Fibroblast of skin of right quadriceps (primary cell): ENCODE data around the gene TTLL10.

ENCODE experiments used
- DNase-seq: peaks from one replicate; pipeline ENCODE4 v3.0.0-alpha.2; 2013

The TTLL10 gene

GRCh38 chr1:1157914-1158710, 15.6 kb upstream of the TTLL10 start:
- peak; percentile 15 for DNase-seq

GRCh38 chr1:1160281-1160930, 13.3 kb upstream of the TTLL10 start:
- no peak for DNase-seq

- DNase-seq, result no peak
Measured at GRCh38 chr1:1161078-1161682, 12.5 kb upstream of the TTLL10 start.

GRCh38 chr1:1161683-1162079, 12.0 kb upstream of the TTLL10 start:
- DNase-seq, result no peak

- no peak for DNase-seq
Measured at GRCh38 chr1:1162597-1163537, 10.8 kb upstream of the TTLL10 start.

- DNase-seq, result no peak
Measured at GRCh38 chr1:1163538-1164070, 10.1 kb upstream of the TTLL10 start.

GRCh38 chr1:1164361-1164700, 9.3 kb upstream of the TTLL10 start:
- DNase-seq, result no peak

- DNase-seq, result no peak
Measured at GRCh38 chr1:1164701-1165451, 8.8 kb upstream of the TTLL10 start.

GRCh38 chr1:1165485-1165884, 8.2 kb upstream of the TTLL10 start:
- DNase-seq, result no peak

- no peak for DNase-seq
Measured at GRCh38 chr1:1165900-1166421, 7.7 kb upstream of the TTLL10 start.

GRCh38 chr1:1166642-1167397, 6.9 kb upstream of the TTLL10 start:
- no peak for DNase-seq

GRCh38 chr1:1167398-1167821, 6.3 kb upstream of the TTLL10 start:
- DNase-seq, result no peak

- no peak for DNase-seq
Measured at GRCh38 chr1:1167841-1168450, 5.7 kb upstream of the TTLL10 start.

- DNase-seq, result no peak
Measured at GRCh38 chr1:1168451-1169411, 4.9 kb upstream of the TTLL10 start.

- DNase-seq, result no peak
Measured at GRCh38 chr1:1169429-1170214, 4.1 kb upstream of the TTLL10 start.

- DNase-seq, result no peak
Measured at GRCh38 chr1:1170215-1171091, 3.2 kb upstream of the TTLL10 start.

GRCh38 chr1:1171161-1171545, 2.5 kb upstream of the TTLL10 start:
- no peak for DNase-seq
